ENCODE measurements around the gene CLSTN1. TPM values are rescaled to one million over a fixed set of nuclear protein-coding genes. Genes with fewer than 3 reads are reported as not detected.

Gene CLSTN1
- total RNA-seq, 1 donor from 2014 or later = 48.0 TPM

DNA sequence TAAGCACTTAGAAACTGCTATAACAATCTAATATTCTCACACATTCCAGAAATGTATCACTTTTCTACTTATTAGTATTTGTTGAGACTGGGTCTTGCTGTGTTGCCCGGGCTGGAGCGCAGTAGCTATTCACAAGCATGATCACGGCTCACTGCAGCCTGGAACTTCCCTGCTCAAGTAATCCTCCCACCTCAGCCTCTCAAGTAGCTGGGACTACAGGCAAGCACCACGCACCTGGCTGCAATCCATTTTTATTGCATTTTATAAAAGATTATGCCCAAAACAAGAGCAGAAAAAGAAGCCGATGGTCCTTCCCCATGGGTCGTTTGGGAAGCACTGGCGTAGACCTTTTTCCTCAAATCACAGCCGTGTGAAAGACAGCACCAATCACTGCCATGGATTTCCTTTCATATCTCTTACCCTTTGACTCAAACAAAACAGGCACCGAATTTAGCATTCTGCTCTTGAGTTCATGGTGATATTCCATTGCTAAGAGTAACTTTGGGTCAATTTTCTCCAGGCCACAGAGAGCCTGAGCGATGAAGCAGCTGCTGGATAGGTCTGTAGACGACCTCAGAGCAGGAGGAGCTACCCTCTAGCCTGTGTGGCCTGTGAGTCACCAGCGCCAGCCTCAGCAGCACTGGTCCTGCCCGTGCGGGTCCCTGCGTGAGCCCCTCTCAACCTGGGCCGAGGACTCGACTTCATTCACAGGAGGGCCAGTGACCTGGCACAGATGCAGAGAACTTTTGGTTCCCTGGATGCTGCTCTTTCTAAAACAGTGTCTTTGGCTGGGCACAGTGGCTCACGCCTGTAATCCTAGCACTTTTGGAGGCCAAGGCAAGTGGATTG lies 91.4 kb downstream of the CLSTN1 start:
- DNase-seq (ENCODE audit: low spot score) = no peak
- H3K4me1 Mint-ChIP-seq (ENCODE audit: low read depth) = peaks cover 46% of the 10 kb centered on the region
- peak overlapping the region; percentile 55 for H3K27ac Mint-ChIP-seq
- H3K9me3 Mint-ChIP-seq = no peaks in the 10 kb centered on the region
- H3K36me3 Mint-ChIP-seq (ENCODE audit: low read depth) = peaks cover 52% of the 10 kb centered on the region
- no peaks in the 10 kb centered on the region for H3K27me3 Mint-ChIP-seq (ENCODE audit: insufficient read depth)
- intact Hi-C loops (cut with micrococcal nuclease) = no loop called here
- no peak overlapping the region for H3K4me3 Mint-ChIP-seq

DNA sequence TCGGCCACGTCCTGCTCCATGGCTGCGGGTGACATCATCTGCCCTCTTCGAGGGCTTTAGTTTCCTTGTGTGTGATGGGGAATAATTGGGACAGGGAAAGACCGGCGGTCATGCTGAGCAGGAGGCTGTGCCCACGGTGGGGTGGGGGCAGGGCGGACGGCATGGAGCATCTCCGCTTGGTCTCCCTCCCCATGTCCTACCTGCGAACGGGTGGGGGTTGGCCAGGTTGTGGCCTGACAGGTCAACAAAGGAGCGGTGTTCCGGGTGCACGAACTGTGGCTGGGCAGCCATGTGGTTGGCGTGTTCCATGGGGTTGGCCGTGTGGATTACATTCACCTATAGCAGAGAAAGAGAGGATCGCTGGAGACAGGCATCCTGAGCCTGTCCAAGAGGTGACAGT lies 92.2 kb downstream of the CLSTN1 start:
- Mint-ChIP-seq H3K27me3 (ENCODE audit: insufficient read depth) (no peaks in the 10 kb centered on the region), H3K36me3 (ENCODE audit: low read depth) (peaks cover 59% of the 10 kb centered on the region), H3K27ac (peak overlapping the region; percentile 52), H3K9me3 (no peaks in the 10 kb centered on the region), H3K4me1 (ENCODE audit: low read depth) (peaks cover 50% of the 10 kb centered on the region), H3K4me3 (no peak overlapping the region)
- intact Hi-C loops (cut with micrococcal nuclease) = no loop called here
- no peak for DNase-seq (ENCODE audit: low spot score)

GRCh38 chr1:9731051-9731537 lies 92.7 kb downstream of the CLSTN1 start:
- Mint-ChIP-seq H3K4me1 (ENCODE audit: low read depth) (peaks cover 52% of the 10 kb centered on the region), H3K4me3 (no peak overlapping the region), H3K27me3 (ENCODE audit: insufficient read depth) (no peaks in the 10 kb centered on the region), H3K27ac (peak overlapping the region; percentile 77), H3K36me3 (ENCODE audit: low read depth) (peaks cover 61% of the 10 kb centered on the region), H3K9me3 (no peaks in the 10 kb centered on the region)
- DNase-seq (ENCODE audit: low spot score) = no peak
- intact Hi-C loops (cut with micrococcal nuclease) = no loop called here

DNA sequence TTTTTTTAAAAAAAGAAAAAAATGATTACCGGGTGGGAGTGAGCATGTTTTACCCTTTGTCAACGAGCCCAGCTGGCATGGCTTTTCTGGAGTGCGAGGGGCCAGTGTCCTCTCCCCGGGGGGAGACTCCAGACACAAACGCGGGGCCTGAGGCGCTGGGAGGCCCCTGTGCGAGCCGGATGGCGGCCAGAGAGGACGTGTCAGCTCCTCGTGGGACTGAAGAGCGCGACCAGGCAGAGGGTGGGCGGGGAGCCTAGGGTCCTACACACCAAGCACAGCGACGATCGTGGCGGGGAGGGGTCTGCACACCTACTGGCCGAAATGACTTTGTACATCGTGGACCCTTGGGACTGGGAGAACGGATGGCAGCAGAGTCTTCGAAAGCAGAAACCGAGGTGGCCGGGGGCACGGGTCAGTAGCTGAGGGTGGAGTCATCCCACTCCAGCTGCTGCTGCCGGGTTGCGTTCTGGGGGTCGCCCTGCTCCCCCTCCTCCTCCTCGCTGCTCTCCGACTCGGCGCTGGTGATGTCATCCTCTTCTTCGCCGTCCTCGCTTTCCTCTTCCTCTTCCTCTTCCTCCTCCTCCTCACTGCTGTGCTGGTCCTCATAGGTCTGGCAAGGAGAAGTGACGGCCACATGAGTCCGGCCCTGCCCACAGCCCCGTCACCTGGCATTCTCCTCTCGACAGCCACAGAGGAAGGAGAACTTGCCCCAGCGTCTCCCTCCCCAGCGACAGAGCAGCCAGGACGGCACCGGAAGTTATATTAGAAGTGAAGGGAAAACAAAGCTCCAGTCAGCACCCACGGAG lies 93.5 kb downstream of the CLSTN1 start:
- Mint-ChIP-seq H3K27me3 (ENCODE audit: insufficient read depth) (no peaks in the 10 kb centered on the region), H3K4me3 (peak overlapping the region; percentile 45), H3K36me3 (ENCODE audit: low read depth) (peaks cover 61% of the 10 kb centered on the region), H3K27ac (peak overlapping the region; percentile 77), H3K4me1 (ENCODE audit: low read depth) (peaks cover 52% of the 10 kb centered on the region), H3K9me3 (no peaks in the 10 kb centered on the region)
- DNase-seq (ENCODE audit: low spot score) = no peak
- intact Hi-C loops (cut with micrococcal nuclease) = no loop called here

GRCh38 chr1:9729523-9729922 lies 94.2 kb downstream of the CLSTN1 start:
- peaks cover 52% of the 10 kb centered on the region for H3K4me1 Mint-ChIP-seq (ENCODE audit: low read depth)
- H3K36me3 Mint-ChIP-seq (ENCODE audit: low read depth) = peaks cover 66% of the 10 kb centered on the region
- no peaks in the 10 kb centered on the region for H3K9me3 Mint-ChIP-seq
- H3K4me3 Mint-ChIP-seq = peak overlapping the region; percentile 72
- intact Hi-C loops (cut with micrococcal nuclease) = loop anchor here (2.0 kb wide), 3 partner anchors 93 to 213 kb away; partner anchors contain the start of genes CLSTN1, CTNNBIP1, LZIC and NMNAT1
- H3K27ac Mint-ChIP-seq = peak overlapping the region; percentile 83
- no peaks in the 10 kb centered on the region for H3K27me3 Mint-ChIP-seq (ENCODE audit: insufficient read depth)
- DNase-seq (ENCODE audit: low spot score) = no peak

DNA sequence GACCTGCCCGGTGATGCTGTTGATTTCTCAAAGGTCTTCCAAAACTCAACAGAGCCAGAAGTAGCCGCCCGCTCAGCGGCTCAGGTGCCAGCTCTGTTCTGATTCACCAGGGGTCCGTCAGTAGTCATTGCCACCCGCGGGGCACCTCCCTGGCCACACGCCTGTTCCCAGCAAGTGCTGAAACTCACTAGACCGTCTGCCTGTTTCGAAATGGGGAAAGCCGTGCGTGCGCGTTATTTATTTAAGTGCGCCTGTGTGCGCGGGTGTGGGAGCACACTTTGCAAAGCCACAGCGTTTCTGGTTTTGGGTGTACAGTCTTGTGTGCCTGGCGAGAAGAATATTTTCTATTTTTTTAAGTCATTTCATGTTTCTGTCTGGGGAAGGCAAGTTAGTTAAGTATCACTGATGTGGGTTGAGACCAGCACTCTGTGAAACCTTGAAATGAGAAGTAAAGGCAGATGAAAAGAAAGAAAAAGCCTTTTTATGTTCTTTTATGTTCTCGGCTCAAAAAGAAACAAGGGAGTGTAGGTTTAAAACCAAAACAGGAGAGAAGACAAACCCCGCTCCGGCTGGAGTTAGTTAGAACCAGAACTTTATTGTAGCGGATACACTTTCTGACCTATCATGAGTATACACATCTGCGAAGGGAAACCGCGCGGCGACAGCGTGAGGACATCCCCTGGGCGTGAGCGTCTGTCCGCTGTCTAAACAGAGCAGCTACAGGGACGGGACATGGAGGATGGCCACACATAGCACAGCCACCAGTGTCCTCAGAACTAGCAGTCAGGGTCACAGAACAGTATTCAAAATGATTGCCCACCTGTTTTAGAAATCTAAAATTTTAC lies 95.1 kb downstream of the CLSTN1 start:
- no peaks in the 10 kb centered on the region for H3K9me3 Mint-ChIP-seq
- peaks cover 67% of the 10 kb centered on the region for H3K36me3 Mint-ChIP-seq (ENCODE audit: low read depth)

GRCh38 chr1:9726905-9727595 lies 96.7 kb downstream of the CLSTN1 start:
- no peak for DNase-seq (ENCODE audit: low spot score)
- Mint-ChIP-seq H3K27ac (peak overlapping the region; percentile 83), H3K27me3 (ENCODE audit: insufficient read depth) (no peaks in the 10 kb centered on the region)

More for the DNA sequence above, 95.1 kb downstream of the CLSTN1 start:
- H3K4me3 Mint-ChIP-seq = peak overlapping the region; percentile 72
- H3K4me1 Mint-ChIP-seq (ENCODE audit: low read depth) = peaks cover 56% of the 10 kb centered on the region
- peak; percentile 54 for DNase-seq (ENCODE audit: low spot score)
- intact Hi-C loops (cut with micrococcal nuclease) = loop anchor here (1.0 to 2.0 kb wide), 7 partner anchors 11 to 214 kb away; partner anchors contain the start of genes CLSTN1, CTNNBIP1, LZIC and NMNAT1
- H3K27ac Mint-ChIP-seq = peak overlapping the region; percentile 83
- no peaks in the 10 kb centered on the region for H3K27me3 Mint-ChIP-seq (ENCODE audit: insufficient read depth)

GRCh38 chr1:9726406-9726805 lies 97.4 kb downstream of the CLSTN1 start:
- Mint-ChIP-seq H3K27ac (no peak overlapping the region), H3K9me3 (no peaks in the 10 kb centered on the region), H3K4me1 (ENCODE audit: low read depth) (peaks cover 46% of the 10 kb centered on the region), H3K4me3 (no peak overlapping the region), H3K36me3 (ENCODE audit: low read depth) (peaks cover 73% of the 10 kb centered on the region), H3K27me3 (ENCODE audit: insufficient read depth) (no peaks in the 10 kb centered on the region)
- DNase-seq (ENCODE audit: low spot score) = no peak
- intact Hi-C loops (cut with micrococcal nuclease) = no loop called here

More at GRCh38 chr1:9726905-9727595, 96.7 kb downstream of the CLSTN1 start:
- Mint-ChIP-seq H3K9me3 (no peaks in the 10 kb centered on the region), H3K4me1 (ENCODE audit: low read depth) (peaks cover 52% of the 10 kb centered on the region), H3K36me3 (ENCODE audit: low read depth) (peaks cover 74% of the 10 kb centered on the region), H3K4me3 (peak overlapping the region; percentile 37)
- intact Hi-C loops (cut with micrococcal nuclease) = no loop called here

DNA sequence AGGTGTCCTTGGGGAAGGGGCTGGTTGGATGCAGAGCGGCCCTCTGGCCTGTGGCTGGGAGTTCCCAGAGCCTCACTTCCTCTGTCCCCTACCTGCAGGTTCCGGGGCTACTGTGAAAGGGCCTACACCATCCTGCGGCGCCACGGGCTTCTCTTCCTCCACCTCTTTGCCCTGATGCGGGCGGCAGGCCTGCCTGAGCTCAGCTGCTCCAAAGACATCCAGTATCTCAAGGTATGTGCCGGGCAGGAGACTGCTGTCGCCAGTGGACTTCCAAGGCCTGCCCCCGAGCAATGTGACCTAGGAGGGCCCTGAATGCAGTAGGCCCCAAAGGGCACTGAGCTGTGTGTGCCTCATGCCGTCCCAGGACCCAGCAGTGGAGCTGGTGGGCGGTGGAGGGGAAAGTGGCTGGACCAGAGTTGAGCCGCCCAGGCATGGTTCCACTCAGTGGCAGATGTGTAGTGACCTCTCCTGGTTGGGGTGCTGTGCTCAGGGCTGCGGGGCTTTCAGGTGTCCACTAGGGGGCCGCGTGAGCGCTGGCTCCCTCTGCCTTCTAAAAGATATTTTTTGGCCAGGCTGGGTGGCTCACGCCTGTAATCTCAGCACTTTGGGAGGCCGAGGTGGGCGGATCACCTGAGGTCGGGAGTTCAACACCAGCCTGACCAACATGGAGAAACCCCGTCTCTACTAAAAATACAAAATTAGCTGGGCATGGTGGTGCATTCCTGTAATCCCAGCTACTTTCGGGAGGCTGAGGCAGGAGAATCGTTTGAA lies 98.9 kb downstream of the CLSTN1 start:
- intact Hi-C loops (cut with micrococcal nuclease) = no loop called here
- Mint-ChIP-seq H3K36me3 (ENCODE audit: low read depth) (peaks cover 66% of the 10 kb centered on the region), H3K27me3 (ENCODE audit: insufficient read depth) (no peaks in the 10 kb centered on the region), H3K4me1 (ENCODE audit: low read depth) (peaks cover 38% of the 10 kb centered on the region), H3K27ac (peak overlapping the region; percentile 18), H3K9me3 (no peaks in the 10 kb centered on the region), H3K4me3 (no peak overlapping the region)
- DNase-seq (ENCODE audit: low spot score) = peak; percentile 57

DNA sequence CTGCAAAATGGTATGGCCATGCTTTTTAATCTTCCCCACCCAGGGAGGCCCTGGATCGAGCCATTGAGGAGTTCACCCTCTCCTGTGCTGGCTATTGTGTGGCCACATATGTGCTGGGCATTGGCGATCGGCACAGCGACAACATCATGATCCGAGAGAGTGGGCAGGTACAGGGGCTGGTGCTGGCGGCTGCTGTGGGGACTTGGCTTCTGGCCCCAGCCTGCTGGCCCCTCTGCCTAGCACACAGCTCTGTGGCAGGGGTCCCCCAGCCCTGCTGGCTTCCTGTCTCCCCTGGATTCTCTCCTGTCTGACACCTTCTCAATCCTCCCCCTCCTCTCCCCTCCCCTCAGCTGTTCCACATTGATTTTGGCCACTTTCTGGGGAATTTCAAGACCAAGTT lies 99.8 kb downstream of the CLSTN1 start:
- no peak for DNase-seq (ENCODE audit: low spot score)
- Mint-ChIP-seq H3K27ac (peak overlapping the region; percentile 55), H3K27me3 (ENCODE audit: insufficient read depth) (no peaks in the 10 kb centered on the region), H3K9me3 (no peaks in the 10 kb centered on the region), H3K4me3 (no peak overlapping the region), H3K36me3 (ENCODE audit: low read depth) (peaks cover 66% of the 10 kb centered on the region), H3K4me1 (ENCODE audit: low read depth) (peaks cover 32% of the 10 kb centered on the region)
- intact Hi-C loops (cut with micrococcal nuclease) = no loop called here

- H3K27ac Mint-ChIP-seq = peak overlapping the region; percentile 55
These were observed 100.5 kb downstream of the CLSTN1 start for GRCh38 chr1:9723068-9723805.

More at GRCh38 chr1:9723068-9723805, 100.5 kb downstream of the CLSTN1 start:
- no peaks in the 10 kb centered on the region for H3K27me3 Mint-ChIP-seq (ENCODE audit: insufficient read depth)
- H3K36me3 Mint-ChIP-seq (ENCODE audit: low read depth) = peaks cover 61% of the 10 kb centered on the region
- H3K4me3 Mint-ChIP-seq = no peak overlapping the region
- H3K9me3 Mint-ChIP-seq = no peaks in the 10 kb centered on the region
- intact Hi-C loops (cut with micrococcal nuclease) = no loop called here
- peaks cover 25% of the 10 kb centered on the region for H3K4me1 Mint-ChIP-seq (ENCODE audit: low read depth)
- DNase-seq (ENCODE audit: low spot score) = no peak

All from activated T-helper 1 cell treated with anti-CD3 and anti-CD28 coated beads, Interleukin-12 subunit alpha, Interleukin-12 subunit beta, Interleukin-2, Interleukin-4 antibody, amounts not matched to agents 30 ng/mL and 10 ng/mL and 1 ng/mL, durations not matched to agents 14 hours and 24 hours and 36 hours (primary cell).